ENCODE measurements around the gene PVR.
"Not testable (repeated sequence)": the region's sequence is repeated elsewhere in the genome, so short reads cannot be mapped to it uniquely, and the experiment has no call there.

PVR gene

DNA sequence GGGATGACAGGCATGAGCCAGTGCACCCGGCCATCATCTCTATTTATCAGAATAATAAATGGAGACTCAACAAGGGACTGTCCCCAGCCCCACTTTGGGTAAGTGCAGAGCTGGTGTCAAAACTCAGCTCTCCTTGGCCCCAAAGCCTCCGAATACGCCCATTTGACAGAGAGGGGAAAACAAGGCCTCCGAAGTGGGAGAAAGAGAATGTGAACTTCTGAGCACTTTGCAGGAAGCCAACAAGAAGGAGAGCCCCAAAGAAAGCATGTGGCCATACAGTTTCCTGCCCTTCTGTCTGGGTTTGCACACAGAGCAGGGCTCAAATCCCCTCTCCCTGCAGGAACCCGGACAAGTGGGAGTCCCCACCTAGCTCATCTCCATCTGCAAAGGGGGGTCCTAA lies 56.8 kb downstream of the PVR start:
- no peak for DNase-seq (ENCODE audit: low read depth in 2 of 2)

DNA sequence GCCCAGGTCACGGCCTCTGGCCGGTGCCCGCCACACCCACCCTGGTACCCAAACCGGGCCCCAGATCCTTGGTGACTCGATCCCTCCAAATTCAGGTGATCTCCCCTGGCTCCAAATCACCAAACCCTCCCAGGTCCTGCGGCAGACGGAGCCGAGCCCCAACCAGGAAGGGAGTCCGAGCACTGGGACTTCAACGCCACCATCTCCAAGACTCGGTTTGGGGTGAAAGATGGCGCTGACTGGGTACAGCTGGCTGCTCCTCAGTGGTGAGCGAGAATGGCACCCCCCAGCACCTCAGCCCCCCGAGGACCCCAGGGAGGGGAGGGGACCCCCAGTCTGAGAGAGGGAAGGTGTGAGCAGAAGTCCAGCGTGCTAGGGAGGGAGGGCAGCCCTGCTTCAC lies 57.5 kb downstream of the PVR start:
- no peak for DNase-seq (ENCODE audit: low read depth in 2 of 2)

DNA sequence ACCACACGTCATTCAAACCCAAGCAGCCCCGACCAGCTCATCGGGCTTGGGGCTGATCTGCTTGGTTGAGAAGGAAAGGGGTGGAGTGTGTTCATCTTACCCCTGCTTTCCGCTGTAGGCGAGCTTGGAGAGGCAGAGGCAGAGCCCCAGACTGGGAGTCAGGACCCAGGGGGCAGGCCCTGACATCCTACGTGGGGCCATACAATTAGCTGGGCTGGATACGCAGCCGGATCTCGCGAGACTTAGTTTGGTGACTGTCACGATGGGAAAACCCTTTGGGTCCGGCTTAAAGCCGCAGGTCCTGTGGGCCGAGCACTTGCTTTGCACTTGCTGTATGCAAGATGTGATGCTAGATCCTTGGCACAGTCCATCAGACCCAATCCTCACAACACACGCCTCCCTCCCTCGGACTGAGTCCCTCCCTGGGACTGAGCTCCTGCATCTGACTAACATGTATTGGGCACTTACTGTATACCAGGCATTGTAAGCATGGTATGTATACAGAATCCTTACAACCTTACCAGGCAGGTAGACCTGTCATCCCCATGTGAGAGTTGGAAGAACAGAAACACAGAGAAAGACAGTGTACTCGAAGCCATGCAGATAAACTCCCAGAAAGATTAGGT lies 59.0 kb downstream of the PVR start:
- no peak for DNase-seq (ENCODE audit: low read depth in 2 of 2)

DNA sequence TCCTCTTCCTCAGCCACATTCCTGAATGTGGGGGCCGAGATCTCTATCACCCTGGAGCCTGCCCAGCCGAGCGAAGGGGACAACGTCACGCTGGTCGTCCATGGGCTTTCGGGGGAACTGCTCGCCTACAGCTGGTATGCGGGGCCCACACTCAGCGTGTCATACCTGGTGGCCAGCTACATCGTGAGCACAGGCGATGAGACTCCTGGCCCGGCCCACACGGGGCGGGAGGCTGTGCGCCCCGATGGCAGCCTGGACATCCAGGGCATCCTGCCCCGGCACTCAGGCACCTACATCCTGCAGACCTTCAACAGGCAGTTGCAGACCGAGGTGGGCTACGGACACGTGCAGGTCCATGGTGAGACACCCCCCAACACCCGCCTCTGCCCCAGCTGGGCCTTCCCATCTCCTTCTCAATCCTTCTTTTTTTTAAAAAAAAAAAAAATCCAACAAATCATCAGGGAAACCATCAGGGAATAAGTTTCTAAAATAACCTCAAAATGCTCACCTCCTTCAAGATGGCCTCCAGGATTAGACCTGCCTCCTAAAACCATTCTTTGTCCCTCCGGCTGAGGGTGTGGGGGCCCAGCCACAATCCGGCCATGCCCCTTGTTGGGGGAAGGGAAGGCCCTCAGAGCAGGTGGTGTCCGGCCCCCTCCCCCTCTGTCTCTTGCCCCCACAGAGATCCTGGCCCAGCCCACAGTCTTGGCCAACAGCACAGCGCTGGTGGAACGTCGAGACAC lies 59.8 kb downstream of the PVR start:
- DNase-seq (ENCODE audit: low read depth in 2 of 2): no peak

DNA sequence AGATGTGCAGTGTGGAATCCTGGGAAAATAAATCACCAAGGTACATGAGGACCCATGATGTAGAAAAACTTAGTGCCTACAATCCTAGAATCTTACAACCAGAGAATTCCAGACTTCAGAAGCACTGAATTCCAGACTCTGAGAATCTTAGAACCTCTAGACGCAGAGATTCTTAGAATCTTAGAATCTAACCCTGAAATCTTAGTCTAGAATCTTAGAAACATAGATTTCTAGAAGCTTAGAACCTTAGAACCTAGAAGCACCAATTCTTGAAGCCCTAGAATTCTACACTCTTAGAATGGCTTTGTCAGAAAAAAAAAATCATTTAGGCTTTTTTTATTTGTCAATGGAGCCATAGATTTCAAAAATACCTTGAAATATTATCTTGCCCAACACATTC lies 61.3 kb downstream of the PVR start:
- DNase-seq (ENCODE audit: low read depth in 2 of 2): no peak

DNA sequence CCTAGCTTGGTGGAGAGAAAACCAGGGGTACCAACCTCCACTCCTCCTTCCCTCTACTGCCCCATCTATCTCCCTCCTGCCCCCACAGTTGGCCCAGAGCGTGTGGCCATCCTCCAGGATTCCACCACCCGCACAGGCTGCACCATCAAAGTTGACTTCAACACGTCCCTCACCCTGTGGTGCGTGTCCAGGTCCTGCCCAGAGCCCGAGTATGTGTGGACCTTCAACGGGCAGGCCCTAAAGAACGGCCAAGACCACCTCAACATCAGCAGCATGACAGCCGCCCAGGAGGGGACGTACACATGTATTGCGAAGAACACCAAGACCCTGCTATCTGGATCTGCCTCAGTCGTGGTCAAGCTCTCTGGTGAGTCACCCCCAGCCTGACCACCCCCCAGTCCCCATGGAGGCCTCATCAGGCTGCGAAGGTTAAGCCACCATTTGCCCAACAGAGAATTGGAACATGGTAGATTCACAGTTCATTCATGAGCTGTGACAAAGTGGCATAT lies 61.8 kb downstream of the PVR start:
- no peak for DNase-seq (ENCODE audit: low read depth in 2 of 2)

DNA sequence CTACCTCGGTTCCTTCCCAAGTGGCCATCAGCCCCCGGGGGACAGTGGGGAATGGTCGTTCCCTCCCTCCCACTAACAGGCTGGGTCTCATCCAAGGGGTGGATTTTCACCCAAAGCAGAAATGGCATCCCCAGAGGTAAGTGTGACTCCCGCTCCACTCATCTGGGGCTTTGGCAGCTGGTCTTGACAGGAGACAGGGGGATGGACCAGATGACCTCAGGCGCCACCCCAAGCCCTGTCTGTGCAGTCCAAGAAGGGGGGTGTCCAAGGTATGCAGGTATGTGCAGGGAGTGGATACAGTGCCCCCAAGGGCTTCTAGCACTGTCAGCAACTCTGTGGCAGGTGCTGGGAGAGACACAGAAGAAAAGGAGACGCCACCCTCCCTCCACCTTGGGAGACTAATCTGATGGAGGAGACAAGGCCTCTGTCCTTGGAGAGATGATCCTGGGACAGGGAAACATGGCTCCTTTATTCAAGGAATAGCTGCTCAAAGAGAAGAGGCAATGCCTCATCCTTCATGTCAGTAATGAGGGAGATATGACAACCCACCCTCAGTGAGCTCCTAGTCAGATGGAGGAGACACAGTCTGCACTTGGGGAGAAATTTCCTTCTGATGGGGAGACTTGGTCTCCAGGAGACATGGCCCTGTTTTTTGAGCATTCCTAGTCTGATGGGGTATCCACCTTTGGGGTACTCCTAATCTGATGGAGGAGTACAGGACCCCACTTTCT lies 63.0 kb downstream of the PVR start:
- DNase-seq (ENCODE audit: low read depth in 2 of 2): no peak

DNA sequence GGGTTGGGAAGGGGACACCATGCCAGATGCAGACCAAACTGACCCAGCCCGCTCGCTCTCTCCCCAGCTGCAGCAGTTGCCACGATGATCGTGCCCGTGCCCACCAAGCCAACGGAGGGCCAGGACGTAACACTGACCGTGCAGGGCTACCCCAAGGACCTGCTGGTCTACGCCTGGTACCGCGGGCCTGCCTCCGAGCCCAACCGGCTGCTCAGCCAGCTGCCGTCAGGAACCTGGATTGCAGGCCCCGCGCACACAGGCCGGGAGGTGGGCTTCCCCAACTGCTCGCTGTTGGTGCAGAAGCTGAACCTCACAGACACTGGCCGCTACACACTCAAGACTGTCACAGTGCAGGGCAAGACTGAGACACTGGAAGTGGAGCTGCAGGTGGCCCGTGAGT lies 64.1 kb downstream of the PVR start:
- DNase-seq (ENCODE audit: low read depth in 2 of 2): no peak

DNA sequence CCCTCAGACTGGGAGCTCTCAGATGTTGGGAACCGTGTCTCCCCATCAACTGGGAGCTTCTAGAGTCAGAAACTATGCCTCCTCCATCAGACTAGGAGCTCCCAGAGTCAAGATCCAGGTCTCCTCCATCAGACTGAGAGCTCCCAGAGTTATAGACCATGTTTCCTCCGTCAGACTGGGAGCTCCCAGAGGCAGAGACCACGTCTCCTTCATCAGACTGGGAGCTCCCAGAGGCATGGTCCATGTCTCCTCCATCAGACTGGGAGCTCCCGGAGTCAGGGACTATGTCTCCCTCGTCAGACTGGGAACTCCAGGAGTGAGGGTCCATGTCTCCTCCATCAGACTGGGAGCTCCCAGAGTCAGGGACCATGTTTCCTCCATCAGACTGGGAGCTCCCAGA lies 65.2 kb downstream of the PVR start:
- no peak for DNase-seq (ENCODE audit: low read depth in 2 of 2)

DNA sequence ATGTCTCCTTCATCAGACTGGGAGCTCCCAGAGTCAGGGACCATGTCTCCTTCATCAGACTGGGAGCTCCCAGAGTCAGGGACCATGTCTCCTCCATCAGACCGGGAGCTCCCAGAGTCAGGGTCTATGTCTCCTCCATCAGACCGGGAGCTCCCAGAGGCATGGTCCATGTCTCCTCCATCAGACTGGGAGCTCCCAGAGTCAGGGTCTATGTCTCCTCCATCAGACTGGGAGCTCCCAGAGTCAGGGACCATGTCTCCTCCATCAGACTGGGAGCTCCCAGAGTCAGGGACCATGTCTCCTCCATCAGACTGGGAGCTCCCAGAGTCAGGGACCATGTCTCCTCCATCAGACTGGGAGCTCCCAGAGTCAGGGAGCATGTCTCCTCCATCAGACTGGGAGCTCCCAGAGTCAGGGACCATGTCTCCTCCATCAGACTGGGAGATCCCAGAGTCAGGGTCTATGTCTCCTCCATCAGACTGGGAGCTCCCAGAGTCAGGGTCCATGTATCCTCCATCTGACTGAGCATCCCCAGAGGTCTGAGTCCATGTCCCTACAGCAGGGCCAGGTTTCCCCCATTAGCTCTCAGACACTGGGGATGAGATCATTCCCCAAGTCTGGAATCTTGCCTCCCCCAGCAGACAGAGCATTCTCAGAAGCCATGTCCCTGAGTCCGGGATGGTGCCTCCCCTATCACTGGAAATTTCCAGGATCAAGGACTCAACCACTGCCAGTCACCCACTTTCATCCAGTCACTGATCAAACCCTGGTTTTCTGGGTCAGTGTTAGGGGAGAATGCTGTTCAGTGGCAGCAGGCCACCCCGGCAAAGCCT lies 65.9 kb downstream of the PVR start:
- DNase-seq (ENCODE audit: low read depth in 2 of 2): not testable (repeated sequence)

DNA sequence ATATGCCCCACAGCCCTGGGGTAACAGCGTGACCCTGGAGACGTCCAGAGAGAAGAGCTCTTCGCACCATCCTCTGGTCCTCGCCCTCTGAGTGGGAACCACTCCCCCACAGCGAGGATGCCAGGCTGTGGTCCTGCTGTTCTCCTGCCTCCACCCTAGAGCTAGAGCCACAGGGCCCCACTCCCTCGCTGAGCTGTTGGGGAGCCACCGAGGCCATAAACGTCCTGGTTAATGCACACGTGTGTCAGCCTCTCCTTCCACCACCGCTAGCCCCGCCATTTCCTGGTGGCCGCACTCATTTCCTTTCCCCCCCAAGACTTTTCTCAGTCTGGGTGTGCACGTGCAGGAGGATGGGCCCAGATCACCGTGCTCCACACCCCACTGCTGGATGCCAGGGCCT lies 66.8 kb downstream of the PVR start:
- no peak for DNase-seq (ENCODE audit: low read depth in 2 of 2)

DNA sequence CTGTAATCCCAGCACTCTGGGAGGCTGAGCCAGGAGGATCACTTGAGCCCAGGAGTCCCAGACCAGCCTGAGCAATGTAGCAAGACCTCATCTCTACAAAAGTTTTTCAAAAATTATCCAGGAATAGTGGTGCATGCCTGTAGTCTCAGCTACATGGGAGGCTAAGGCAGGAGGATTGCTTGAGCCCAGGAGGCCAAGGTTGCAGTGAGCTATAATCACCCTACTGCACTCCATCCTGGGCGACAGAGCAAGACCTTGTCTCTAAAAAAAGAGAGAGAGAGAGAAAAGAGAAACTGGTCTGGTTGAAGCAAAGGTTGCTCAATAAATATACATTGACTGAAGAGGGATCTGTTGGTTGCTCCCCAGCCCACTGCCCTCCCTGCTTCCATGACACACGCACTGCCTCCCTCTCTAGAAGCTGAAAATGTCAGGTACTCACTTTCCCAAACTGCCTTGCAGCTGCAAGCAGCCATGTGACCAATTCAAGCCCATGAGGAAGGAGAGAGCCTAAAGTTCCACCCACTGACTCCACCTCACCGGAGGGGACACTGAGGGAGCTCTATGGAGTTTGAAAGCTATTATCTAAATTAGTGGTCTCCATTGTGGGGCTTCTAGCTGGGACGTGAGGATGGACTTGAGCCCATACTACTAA lies 69.3 kb downstream of the PVR start:
- no peak for DNase-seq (ENCODE audit: low read depth in 2 of 2)

All from stimulated activated CD4-positive, alpha-beta T cell treated with anti-CD3 and anti-CD28 coated beads, Interleukin-1b, Interleukin-23, amount 100 ng/mL, for 4 hours (primary cell).